Measurements from ENCODE around the gene MTERF2. TPM values are rescaled to one million over a fixed set of nuclear protein-coding genes. Genes with fewer than 3 reads are reported as not detected.

The MTERF2 gene
- total RNA-seq, 1 experiment from 2014 or later: 10.7 TPM

DNA sequence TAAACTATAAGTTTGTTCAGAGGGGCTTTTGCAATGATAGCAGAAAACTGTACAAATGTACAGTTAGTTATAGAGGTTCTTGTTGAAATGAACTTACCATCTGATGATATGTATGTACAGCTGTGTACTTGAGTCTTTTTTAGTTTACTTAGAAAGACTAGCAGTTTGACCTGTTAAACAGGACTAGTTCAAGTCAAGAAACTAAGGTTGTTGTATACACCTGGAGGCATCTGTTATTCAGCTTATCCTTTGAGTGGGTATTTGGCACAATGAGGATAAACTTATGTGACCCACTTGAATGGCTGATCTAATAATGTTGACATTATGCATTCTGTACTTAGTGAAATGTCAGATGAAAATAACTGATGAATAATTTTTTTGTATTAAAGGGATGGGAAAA is 13.4 kb downstream of the MTERF2 start:
- Histone ChIP-seq H2AFZ (ENCODE audit: low read length) (no peak overlapping the region), H3K4me3 (ENCODE audit: low read length) (no peak overlapping the region), H3F3A (ENCODE audit: low read length, unreplicated experiment) (no peaks in the 10 kb centered on the region), H3K27ac (ENCODE audit: low read length) (no peak overlapping the region), H3K27me3 (ENCODE audit: low read length) (no peaks in the 10 kb centered on the region), H3K4me1 (ENCODE audit: insufficient read depth, low read length) (peaks cover 12% of the 10 kb centered on the region), H3K4me2 (ENCODE audit: low read length) (no peak overlapping the region), H3K9me2 (replicated peaks; ENCODE audit: low read length) (no peaks in the 10 kb centered on the region), H3K79me2 (ENCODE audit: low read length) (no peaks in the 10 kb centered on the region), H3K36me3 (ENCODE audit: low read depth, low read length) (peaks cover 18% of the 10 kb centered on the region; the same call in 1 of the 2 replicates), H4K20me1 (ENCODE audit: low read length) (no peaks in the 10 kb centered on the region), H3K9me3 (ENCODE audit: low read length) (no peaks in the 10 kb centered on the region), H3K9ac (ENCODE audit: low read length) (no peak overlapping the region)
- TF ChIP-seq EZH2phosphoT487 (IDR thresholded peaks at IDR 0.05; ENCODE audit: borderline replicate concordance, low read length) (no peak), EZH2 (IDR thresholded peaks at IDR 0.05; ENCODE audit: low read length, unreplicated experiment) (no peak)
- TF ChIP-seq, protein P1, sequence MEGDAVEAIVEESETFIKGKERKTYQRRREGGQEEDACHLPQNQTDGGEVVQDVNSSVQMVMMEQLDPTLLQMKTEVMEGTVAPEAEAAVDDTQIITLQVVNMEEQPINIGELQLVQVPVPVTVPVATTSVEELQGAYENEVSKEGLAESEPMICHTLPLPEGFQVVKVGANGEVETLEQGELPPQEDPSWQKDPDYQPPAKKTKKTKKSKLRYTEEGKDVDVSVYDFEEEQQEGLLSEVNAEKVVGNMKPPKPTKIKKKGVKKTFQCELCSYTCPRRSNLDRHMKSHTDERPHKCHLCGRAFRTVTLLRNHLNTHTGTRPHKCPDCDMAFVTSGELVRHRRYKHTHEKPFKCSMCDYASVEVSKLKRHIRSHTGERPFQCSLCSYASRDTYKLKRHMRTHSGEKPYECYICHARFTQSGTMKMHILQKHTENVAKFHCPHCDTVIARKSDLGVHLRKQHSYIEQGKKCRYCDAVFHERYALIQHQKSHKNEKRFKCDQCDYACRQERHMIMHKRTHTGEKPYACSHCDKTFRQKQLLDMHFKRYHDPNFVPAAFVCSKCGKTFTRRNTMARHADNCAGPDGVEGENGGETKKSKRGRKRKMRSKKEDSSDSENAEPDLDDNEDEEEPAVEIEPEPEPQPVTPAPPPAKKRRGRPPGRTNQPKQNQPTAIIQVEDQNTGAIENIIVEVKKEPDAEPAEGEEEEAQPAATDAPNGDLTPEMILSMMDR (conservative IDR thresholded peaks at IDR 0.05; ENCODE audit: low read depth, low read length): no peak
- ChIA-PET POLR2A (ENCODE audit: unreplicated experiment) (no interaction called here), CTCF (no interaction called here)
- BruUV-seq (replicated peaks): no TSS peak
- no peak for ATAC-seq
- DNase-seq: no peak
- intact Hi-C loops (cut with micrococcal nuclease): no loop called here

DNA sequence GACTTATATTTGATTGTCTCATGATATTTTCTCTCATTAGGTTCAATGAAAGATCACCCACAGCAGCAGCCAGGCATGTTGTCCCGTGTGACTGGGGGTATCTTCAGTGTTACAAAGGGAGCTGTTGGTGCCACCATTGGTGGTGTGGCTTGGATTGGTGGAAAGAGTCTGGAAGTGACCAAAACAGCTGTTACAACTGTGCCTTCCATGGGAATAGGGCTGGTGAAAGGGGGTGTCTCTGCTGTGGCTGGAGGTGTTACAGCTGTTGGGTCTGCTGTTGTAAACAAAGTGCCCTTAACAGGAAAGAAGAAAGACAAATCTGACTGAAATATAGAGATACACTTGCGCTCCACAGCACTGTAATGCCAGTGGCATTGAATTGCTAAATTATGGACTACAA is 15.9 kb downstream of the MTERF2 start:
- Histone ChIP-seq H4K20me1 (ENCODE audit: low read length) (no peaks in the 10 kb centered on the region), H3K36me3 (ENCODE audit: low read depth, low read length) (peaks cover 23% of the 10 kb centered on the region; the same call in 1 of the 2 replicates), H3K27me3 (ENCODE audit: low read length) (no peaks in the 10 kb centered on the region), H3K4me1 (ENCODE audit: insufficient read depth, low read length) (peaks cover 4% of the 10 kb centered on the region), H3F3A (ENCODE audit: low read length, unreplicated experiment) (no peaks in the 10 kb centered on the region), H2AFZ (ENCODE audit: low read length) (no peak overlapping the region), H3K9ac (ENCODE audit: low read length) (no peak overlapping the region), H3K4me2 (ENCODE audit: low read length) (no peak overlapping the region), H3K27ac (ENCODE audit: low read length) (no peak overlapping the region), H3K79me2 (ENCODE audit: low read length) (no peaks in the 10 kb centered on the region), H3K9me2 (replicated peaks; ENCODE audit: low read length) (no peaks in the 10 kb centered on the region), H3K4me3 (ENCODE audit: low read length) (no peak overlapping the region), H3K9me3 (ENCODE audit: low read length) (no peaks in the 10 kb centered on the region)
- intact Hi-C loops (cut with micrococcal nuclease): no loop called here
- TF ChIP-seq, protein P1 (conservative IDR thresholded peaks at IDR 0.05; ENCODE audit: low read depth, low read length): no peak
- TF ChIP-seq EZH2 (IDR thresholded peaks at IDR 0.05; ENCODE audit: low read length, unreplicated experiment) (no peak), EZH2phosphoT487 (IDR thresholded peaks at IDR 0.05; ENCODE audit: borderline replicate concordance, low read length) (no peak)
- no peak for DNase-seq
- ATAC-seq: no peak
- no TSS peak for BruUV-seq (replicated peaks)
- ChIA-PET CTCF (no interaction called here), POLR2A (ENCODE audit: unreplicated experiment) (no interaction called here)

DNA sequence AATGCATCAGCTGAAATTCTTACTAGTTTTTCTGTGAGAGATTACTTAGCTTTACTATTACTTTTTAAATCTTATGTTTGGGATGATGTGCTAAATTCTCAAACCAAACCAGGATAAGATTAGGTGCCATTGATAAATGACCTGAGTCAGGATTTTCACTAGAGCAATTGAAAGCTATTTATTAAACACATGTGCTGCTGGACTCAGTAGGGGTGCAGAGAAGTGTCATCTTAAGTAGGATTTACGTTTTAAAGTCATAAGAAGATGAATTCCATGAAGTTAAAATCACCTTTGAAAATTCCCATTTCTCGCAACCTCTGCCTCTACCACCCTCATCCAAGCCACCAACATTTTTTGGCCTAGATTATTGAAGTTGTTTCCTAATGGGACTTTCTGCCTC is 22.4 kb downstream of the MTERF2 start:
- Histone ChIP-seq H3K27ac (ENCODE audit: low read length) (no peak overlapping the region), H4K20me1 (ENCODE audit: low read length) (no peaks in the 10 kb centered on the region), H3K4me2 (ENCODE audit: low read length) (no peak overlapping the region), H3K9ac (ENCODE audit: low read length) (no peak overlapping the region), H3F3A (ENCODE audit: low read length, unreplicated experiment) (no peaks in the 10 kb centered on the region), H3K9me3 (ENCODE audit: low read length) (no peaks in the 10 kb centered on the region), H3K79me2 (ENCODE audit: low read length) (peaks cover 17% of the 10 kb centered on the region), H3K27me3 (ENCODE audit: low read length) (no peaks in the 10 kb centered on the region), H3K4me3 (ENCODE audit: low read length) (no peak overlapping the region), H3K4me1 (ENCODE audit: insufficient read depth, low read length) (no peaks in the 10 kb centered on the region), H3K36me3 (ENCODE audit: low read depth, low read length) (peaks cover 17% of the 10 kb centered on the region; the same call in 1 of the 2 replicates), H3K9me2 (replicated peaks; ENCODE audit: low read length) (no peaks in the 10 kb centered on the region), H2AFZ (ENCODE audit: low read length) (no peak overlapping the region)
- TF ChIP-seq EZH2 (IDR thresholded peaks at IDR 0.05; ENCODE audit: low read length, unreplicated experiment) (no peak), EZH2phosphoT487 (IDR thresholded peaks at IDR 0.05; ENCODE audit: borderline replicate concordance, low read length) (no peak)
- TF ChIP-seq, protein P1 (conservative IDR thresholded peaks at IDR 0.05; ENCODE audit: low read depth, low read length): no peak
- ATAC-seq: no peak
- BruUV-seq (replicated peaks): no TSS peak
- POLR2A ChIA-PET (ENCODE audit: unreplicated experiment): no interaction called here
- intact Hi-C loops (cut with micrococcal nuclease): no loop called here
- no peak for DNase-seq
- CTCF ChIA-PET: no interaction called here
